DMS114 treated with DMSO at 0.1 percent for 48 hours (cell line): Measurements from ENCODE around the gene NFKB2.

Experiments
- DNase-seq: peaks from one replicate; lab custom pipeline; 2025; ENCODE audit not compliant: unreplicated experiment; lab: John Stamatoyannopoulos, UW

Gene NFKB2

GRCh38 chr10:102422545-102423129 lies 27.1 kb downstream of the NFKB2 start:
- DNase-seq: peak; percentile 61

- no peak for DNase-seq
Measured at GRCh38 chr10:102423372-102423968, 28.0 kb downstream of the NFKB2 start.

- DNase-seq: no peak
Measured at GRCh38 chr10:102424145-102424544, 28.6 kb downstream of the NFKB2 start.

GRCh38 chr10:102424916-102425315 lies 29.4 kb downstream of the NFKB2 start:
- no peak for DNase-seq

GRCh38 chr10:102425444-102425843 lies 29.9 kb downstream of the NFKB2 start:
- DNase-seq: no peak

GRCh38 chr10:102426803-102427287 lies 31.3 kb downstream of the NFKB2 start:
- no peak for DNase-seq

- DNase-seq: no peak
Measured at GRCh38 chr10:102429468-102429867, 34.0 kb downstream of the NFKB2 start.

- peak; percentile 33 for DNase-seq
Measured at GRCh38 chr10:102431452-102432124, 36.1 kb downstream of the NFKB2 start.

- peak; percentile 97 for DNase-seq
Measured at GRCh38 chr10:102432162-102432950, 36.9 kb downstream of the NFKB2 start, which contains the start of gene CUEDC2. Gene CUEDC2 (minus strand): TSS chr10:102432574. CDS start chr10:102425188, 7,386 bp downstream.

- DNase-seq: no peak
Measured at GRCh38 chr10:102433619-102434046, 38.1 kb downstream of the NFKB2 start.

GRCh38 chr10:102434394-102435132 lies 39.1 kb downstream of the NFKB2 start:
- DNase-seq: no peak

- no peak for DNase-seq
Measured at GRCh38 chr10:102435133-102435497, 39.6 kb downstream of the NFKB2 start.

- no peak for DNase-seq
Measured at GRCh38 chr10:102435529-102436233, 40.2 kb downstream of the NFKB2 start.

- no peak for DNase-seq
Measured at GRCh38 chr10:102436312-102436711, 40.8 kb downstream of the NFKB2 start.

GRCh38 chr10:102437515-102437914 lies 42.0 kb downstream of the NFKB2 start:
- DNase-seq: no peak

GRCh38 chr10:102438374-102438773 lies 42.9 kb downstream of the NFKB2 start:
- no peak for DNase-seq

GRCh38 chr10:102444851-102445250 lies 49.3 kb downstream of the NFKB2 start:
- DNase-seq: no peak

- peak; percentile 29 for DNase-seq
Measured at GRCh38 chr10:102449321-102450123, 54.0 kb downstream of the NFKB2 start.

- DNase-seq: no peak
Measured at GRCh38 chr10:102450124-102450373, 54.5 kb downstream of the NFKB2 start.
